GM12878 (cell line): Measurements from ENCODE around the gene RASAL2. TPM values are rescaled to one million over a fixed set of nuclear protein-coding genes. Genes with fewer than 3 reads are reported as not detected.

ENCODE experiments used
- ATAC-seq: fragments of 200-7000 bp; cut with Tn5 transposase; 3 replicates; pipeline ENCODE4 v1.9.1; 2020; ENCODE audit warnings: mild to moderate bottlenecking, moderate library complexity
- BruUV-seq: library from RNA; stranded (reverse); fragments of 400-500 nt; replicated peaks from 2 replicates; lab custom pipeline; 2021; lab: Mats Ljungman, UMichigan
- CTCF ChIA-PET: fragments of 300-600 bp; sonication (Branson Sonifier 250); formaldehyde crosslinking; extraction: SDS; loops from one replicate; lab custom pipeline; 2021; ENCODE audit warnings: inconsistent platforms; lab: Yijun Ruan, JAX
- POLR2A ChIA-PET: fragments of 350-600 bp; formaldehyde crosslinking; extraction: SDS; loops from one replicate; lab custom pipeline; 2021; ENCODE audit warnings: inconsistent platforms; lab: Charles Lee
- RAD21 ChIA-PET: fragments of 300-600 bp; sonication (Branson Sonifier 250); formaldehyde crosslinking; loops from one replicate; lab custom pipeline; 2023; ENCODE audit warnings: antibody characterized with exemption; ENCODE audit not compliant: unreplicated experiment; lab: Charles Lee
- SMC1A ChIA-PET: fragments of 300-600 bp; sonication (Branson Sonifier 250); formaldehyde crosslinking; loops from one replicate; lab custom pipeline; 2023; ENCODE audit not compliant: unreplicated experiment, uncharacterized antibody; lab: Charles Lee
- DNase-seq: peaks from one replicate; pipeline ENCODE4 v3.0.0-alpha.2; 2011; ENCODE audit warnings: low read depth, low spot score
- FAIRE-seq: peaks from 3 replicates; lab custom pipeline; 2011; peaks lifted over from hg19 to GRCh38; lab: Jason Lieb, UNC
- H2AFZ ChIP-seq: 2 replicates; pipeline ENCODE4 v1.6.0; 2011; ENCODE audit warnings: low read depth, low read length, control low read depth; ENCODE audit not compliant: control insufficient read depth
- H3K27ac ChIP-seq: 2 replicates; pipeline ENCODE4 v1.5.1; 2011; ENCODE audit warnings: control low read depth; ENCODE audit not compliant: control insufficient read depth, insufficient read depth
- H3K27me3 ChIP-seq, 2 experiments: replicated peaks in 1 of 2; 2 replicates each; pipeline versions ENCODE4 v1.6.0 to v1.6.1; 2011; ENCODE audit warnings: low read length in 1 of 2; ENCODE audit not compliant: control insufficient read depth in 2 of 2, insufficient read depth in 2 of 2
- H3K36me3 ChIP-seq, 2 experiments: 2 replicates each; pipeline ENCODE4 v1.5.1; 2011; ENCODE audit warnings: low read length in 1 of 2; ENCODE audit not compliant: control insufficient read depth in 2 of 2, insufficient read depth in 2 of 2
- H3K4me1 ChIP-seq: 2 replicates; pipeline ENCODE4 v1.6.1; 2011; ENCODE audit warnings: mild to moderate bottlenecking, low read length, moderate library complexity, mixed read lengths; ENCODE audit not compliant: control insufficient read depth, insufficient read depth
- H3K4me2 ChIP-seq: 2 replicates; pipeline ENCODE4 v1.6.0; 2011; ENCODE audit warnings: control low read depth; ENCODE audit not compliant: control insufficient read depth, insufficient read depth
- H3K4me3 ChIP-seq: fragments of 200-600 bp; sonication (generic); 2 replicates; pipeline ENCODE4 v1.5.1; 2016
- H3K79me2 ChIP-seq: 2 replicates; pipeline ENCODE4 v1.6.0; 2011; ENCODE audit warnings: low read length; ENCODE audit not compliant: control insufficient read depth, insufficient read depth
- H3K9ac ChIP-seq: 2 replicates; pipeline ENCODE4 v1.8.0; 2011; ENCODE audit warnings: low read length, control low read depth, mixed read lengths; ENCODE audit not compliant: control insufficient read depth, insufficient read depth
- H3K9me3 ChIP-seq: replicated peaks from 3 replicates; pipeline ENCODE4 v1.5.1; 2011; ENCODE audit warnings: mild to moderate bottlenecking, low read length; ENCODE audit not compliant: control insufficient read depth, insufficient read depth
- H4K20me1 ChIP-seq: 2 replicates; pipeline ENCODE4 v1.6.0; 2011; ENCODE audit not compliant: control insufficient read depth, insufficient read depth
- BCLAF1 ChIP-seq: fragments of 450-650 bp; IDR thresholded peaks from 2 replicates; pipeline ENCODE4 v1.6.1; 2017; ENCODE audit warnings: antibody characterized with exemption, mild to moderate bottlenecking, moderate library complexity
- CBX3 ChIP-seq: fragments of 200-600 bp; sonication (generic); IDR thresholded peaks from 2 replicates; pipeline ENCODE4 v1.6.1; 2016; ENCODE audit warnings: low read depth, borderline replicate concordance
- CTCF ChIP-seq, 3 experiments: IDR thresholded peaks in 2 of 3; conservative IDR thresholded peaks in 1 of 3; 2 replicates each; pipeline ENCODE4 v1.5.1; 2011; ENCODE audit warnings: low read depth in 3 of 3, low read length in 3 of 3, mild to moderate bottlenecking in 3 of 3, control low read depth in 2 of 3, moderate library complexity in 2 of 3, inconsistent platforms in 1 of 3, mixed read lengths in 1 of 3; ENCODE audit not compliant: control insufficient read depth in 2 of 3, insufficient read depth in 1 of 3; ENCODE audit errors: extremely low read depth in 1 of 3
- EP300 ChIP-seq, 2 experiments: fragments of 150-350 bp in 1 of 2; IDR thresholded peaks; 2 replicates each; pipeline ENCODE4 v1.6.1; 2011 to 2012; ENCODE audit warnings: low read depth in 2 of 2, low read length in 2 of 2, borderline replicate concordance in 1 of 2, improper control_type of control experiment in 1 of 2, inconsistent platforms in 1 of 2; ENCODE audit not compliant: control insufficient read depth in 1 of 2
- GATAD2B ChIP-seq: fragments of 450-650 bp; conservative IDR thresholded peaks from 2 replicates; pipeline ENCODE4 v1.6.1; 2017; ENCODE audit warnings: low read depth, mild to moderate bottlenecking, moderate library complexity
- HDAC6 ChIP-seq: fragments of 200-600 bp; sonication (generic); IDR thresholded peaks from one replicate; pipeline ENCODE4 v1.8.0; 2017; ENCODE audit warnings: antibody characterized with exemption; ENCODE audit not compliant: unreplicated experiment
- IKZF2 ChIP-seq, 2 experiments: fragments of 450-650 bp; IDR thresholded peaks; 2 replicates each; pipeline ENCODE4 v1.6.1; 2017; ENCODE audit warnings: mild to moderate bottlenecking in 2 of 2, moderate library complexity in 2 of 2
- JUNB ChIP-seq: IDR thresholded peaks from 2 replicates; pipeline ENCODE4 v1.6.1; 2016; ENCODE audit warnings: antibody characterized with exemption, mild to moderate bottlenecking
- PML ChIP-seq: IDR thresholded peaks from 2 replicates; pipeline ENCODE4 v1.6.1; 2012; ENCODE audit warnings: low read length, inconsistent platforms
- SPI1 ChIP-seq: IDR thresholded peaks from 2 replicates; pipeline ENCODE4 v1.6.1; 2011; ENCODE audit warnings: low read depth, mild to moderate bottlenecking, low read length, moderate library complexity, borderline replicate concordance; ENCODE audit not compliant: insufficient read depth
- TARDBP ChIP-seq: IDR thresholded peaks from 2 replicates; pipeline ENCODE4 v1.6.1; 2016; ENCODE audit warnings: borderline replicate concordance
- ZNF274 ChIP-seq: IDR thresholded peaks from one replicate; pipeline ENCODE4 v1.8.0; 2011; ENCODE audit not compliant: insufficient read length, insufficient read depth
- in situ Hi-C: fragments of 300-500 bp; cut with MboI; formaldehyde crosslinking; loops from 9 replicates; pipeline ENCODE4 v1.14.3; 2018; ENCODE audit warnings: mixed read lengths
- intact Hi-C: fragments of 100-400 bp; cut with micrococcal nuclease; formaldehyde crosslinking; loops from one replicate; pipeline ENCODE4 v1.14.2; 2022; ENCODE audit not compliant: unreplicated experiment
- polyA plus RNA-seq, 11 experiments: library from polyadenylated mRNA; depleted of rRNA in 4 of 11; unstranded in 6 of 11; stranded (reverse) in 5 of 11; fragments of >200 nt; fragmentation: Nextera tagmentation in 4 of 11; fragmentation: Illumina TruSeq in 1 of 11; extraction: Ambion mirVana in 4 of 11; extraction: Trizol in 1 of 11; gene quantifications; 1 replicate in 1 of 11; 2 replicates in 10 of 11; pipeline versions ENCODE4 v1.2.1 to v1.2.3, GENCODE V29; 2011 to 2016; ENCODE audit warnings: inconsistent platforms in 2 of 11, missing spikeins in 2 of 11, low read depth in 1 of 11
- total RNA-seq, 4 experiments: library from RNA; depleted of rRNA in 3 of 4; stranded (reverse); fragments of >200 nt in 3 of 4; fragmentation: Illumina TruSeq in 1 of 4; extraction: Trizol in 1 of 4; gene quantifications; 2 replicates each; pipeline versions ENCODE4 v1.2.1 to v1.2.3, GENCODE V29; 2013 to 2021
- TF ChIP-seq, protein P1 (sequence below): fragments of 150-350 bp; IDR thresholded peaks from 2 replicates; pipeline ENCODE4 v1.6.1; 2014; ENCODE audit warnings: mild to moderate bottlenecking, low read depth, low read length
- TF ChIP-seq, protein P2 (sequence below): IDR thresholded peaks from 2 replicates; pipeline ENCODE4 v1.6.1; 2011; ENCODE audit warnings: borderline replicate concordance, low read depth, mild to moderate bottlenecking, moderate library complexity, low read length; ENCODE audit not compliant: insufficient read depth, poor library complexity, severe bottlenecking
- TF ChIP-seq, protein P3 (sequence below): IDR thresholded peaks from 2 replicates; pipeline ENCODE4 v1.6.1; 2012; ENCODE audit warnings: low read depth, low read length, improper control_type of control experiment

RASAL2 gene
- total and polyA plus RNA-seq, 10 of the 15 experiments (the other 5 are each of a cell fraction or from before 2014, with no cell fraction given), result 0.02 to 6.9 (median 0.17) TPM; not detected in 1

- no peak overlapping the region for H3K27ac ChIP-seq
- H3K4me3 ChIP-seq, result no peak overlapping the region
- no peak overlapping the region for H2AFZ ChIP-seq
- no peaks in the 10 kb centered on the region for H3K79me2 ChIP-seq
- no peaks in the 10 kb centered on the region for H3K36me3 ChIP-seq
- in situ Hi-C loops, result loop anchor here (25.0 kb wide), 1 partner anchor 138 kb away; no protein-coding TSS in a partner anchor
- H3K9ac ChIP-seq, result no peak overlapping the region
- CTCF ChIA-PET, result interaction anchor here (0.8 to 1.4 kb wide), 4 partner anchors 17 to 100 kb away, joined by 3 to 4 read pairs (median 3); no protein-coding TSS in a partner anchor
- no peaks in the 10 kb centered on the region for H3K4me1 ChIP-seq
- FAIRE-seq, result no peak
- RAD21 ChIA-PET, result interaction anchor here (1.5 kb wide), 1 partner anchor 139 kb away, joined by 4 read pairs; no protein-coding TSS in a partner anchor
- no TSS peak for BruUV-seq
- no peak overlapping the region for H3K4me2 ChIP-seq
- ATAC-seq, result no peak
- H3K27me3 ChIP-seq, result no peaks in the 10 kb centered on the region
- H3K9me3 ChIP-seq, result no peaks in the 10 kb centered on the region; the same call in 2 of the 3 replicates
- no peak for DNase-seq
- SMC1A ChIA-PET, result interaction anchor here (1.2 to 1.3 kb wide), 2 partner anchors 17 to 27 kb away, joined by 3 to 6 read pairs; no protein-coding TSS in a partner anchor
- POLR2A ChIA-PET, result no interaction called here
- H4K20me1 ChIP-seq, result no peaks in the 10 kb centered on the region
- intact Hi-C loops, result no loop called here
- TF ChIP-seq JUNB, result no peak
- no peak for TF ChIP-seq PML
- TF ChIP-seq, protein P1, sequence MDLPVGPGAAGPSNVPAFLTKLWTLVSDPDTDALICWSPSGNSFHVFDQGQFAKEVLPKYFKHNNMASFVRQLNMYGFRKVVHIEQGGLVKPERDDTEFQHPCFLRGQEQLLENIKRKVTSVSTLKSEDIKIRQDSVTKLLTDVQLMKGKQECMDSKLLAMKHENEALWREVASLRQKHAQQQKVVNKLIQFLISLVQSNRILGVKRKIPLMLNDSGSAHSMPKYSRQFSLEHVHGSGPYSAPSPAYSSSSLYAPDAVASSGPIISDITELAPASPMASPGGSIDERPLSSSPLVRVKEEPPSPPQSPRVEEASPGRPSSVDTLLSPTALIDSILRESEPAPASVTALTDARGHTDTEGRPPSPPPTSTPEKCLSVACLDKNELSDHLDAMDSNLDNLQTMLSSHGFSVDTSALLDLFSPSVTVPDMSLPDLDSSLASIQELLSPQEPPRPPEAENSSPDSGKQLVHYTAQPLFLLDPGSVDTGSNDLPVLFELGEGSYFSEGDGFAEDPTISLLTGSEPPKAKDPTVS, result no peak
- TF ChIP-seq HDAC6, result no peak
- TF ChIP-seq GATAD2B, result no peak
- TF ChIP-seq TARDBP, result no peak
- no peak for TF ChIP-seq BCLAF1
- no peak for TF ChIP-seq SPI1
- TF ChIP-seq CTCF (IDR thresholded peaks at IDR 0.05 in 2 of 3, conservative IDR thresholded peaks at IDR 0.05 in 1 of 3; ENCODE audit: control insufficient read depth in 2 of 3, extremely low read depth in 1 of 3, insufficient read depth in 1 of 3, low read depth in 3 of 3, low read length in 3 of 3), result no peak
- no peak for TF ChIP-seq CBX3
- TF ChIP-seq ZNF274, result no peak
- TF ChIP-seq, protein P2, sequence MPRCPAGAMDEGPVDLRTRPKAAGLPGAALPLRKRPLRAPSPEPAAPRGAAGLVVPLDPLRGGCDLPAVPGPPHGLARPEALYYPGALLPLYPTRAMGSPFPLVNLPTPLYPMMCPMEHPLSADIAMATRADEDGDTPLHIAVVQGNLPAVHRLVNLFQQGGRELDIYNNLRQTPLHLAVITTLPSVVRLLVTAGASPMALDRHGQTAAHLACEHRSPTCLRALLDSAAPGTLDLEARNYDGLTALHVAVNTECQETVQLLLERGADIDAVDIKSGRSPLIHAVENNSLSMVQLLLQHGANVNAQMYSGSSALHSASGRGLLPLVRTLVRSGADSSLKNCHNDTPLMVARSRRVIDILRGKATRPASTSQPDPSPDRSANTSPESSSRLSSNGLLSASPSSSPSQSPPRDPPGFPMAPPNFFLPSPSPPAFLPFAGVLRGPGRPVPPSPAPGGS, result no peak
- no peak for TF ChIP-seq EP300 (IDR thresholded peaks at IDR 0.05; ENCODE audit: borderline replicate concordance in 1 of 2, control insufficient read depth in 1 of 2, low read depth in 2 of 2, low read length in 2 of 2)
- TF ChIP-seq IKZF2 (IDR thresholded peaks at IDR 0.05), result no peak
- TF ChIP-seq, protein P3, sequence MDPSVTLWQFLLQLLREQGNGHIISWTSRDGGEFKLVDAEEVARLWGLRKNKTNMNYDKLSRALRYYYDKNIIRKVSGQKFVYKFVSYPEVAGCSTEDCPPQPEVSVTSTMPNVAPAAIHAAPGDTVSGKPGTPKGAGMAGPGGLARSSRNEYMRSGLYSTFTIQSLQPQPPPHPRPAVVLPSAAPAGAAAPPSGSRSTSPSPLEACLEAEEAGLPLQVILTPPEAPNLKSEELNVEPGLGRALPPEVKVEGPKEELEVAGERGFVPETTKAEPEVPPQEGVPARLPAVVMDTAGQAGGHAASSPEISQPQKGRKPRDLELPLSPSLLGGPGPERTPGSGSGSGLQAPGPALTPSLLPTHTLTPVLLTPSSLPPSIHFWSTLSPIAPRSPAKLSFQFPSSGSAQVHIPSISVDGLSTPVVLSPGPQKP, result no peak
Measured at GRCh38 chr1:178048883-178049282, 45.0 kb upstream of the RASAL2 start.
